K562 (cell line): ENCODE data around the gene STARD13. TPM values are rescaled to one million over a fixed set of nuclear protein-coding genes. Genes with fewer than 3 reads are reported as not detected.

Experiments used
- ATAC-seq: fragments of 200-7000 bp; cut with Tn5 transposase; 3 replicates; pipeline ENCODE4 v1.9.1; 2020; ENCODE audit warnings: moderate library complexity
- BruUV-seq: library from RNA; stranded (reverse); fragments of 400-500 nt; replicated peaks from 2 replicates; lab custom pipeline; 2021; lab: Mats Ljungman, UMichigan
- CTCF ChIA-PET: fragments of 300-600 bp; formaldehyde crosslinking; extraction: SDS; loops from one replicate; lab custom pipeline; 2021; ENCODE audit warnings: low intra/inter-chr PET ratio; lab: Yijun Ruan, JAX
- POLR2A ChIA-PET: fragments of 300-600, 350-650 bp; sonication (Branson Sonifier 250); formaldehyde crosslinking; extraction: SDS; loops from one replicate; lab custom pipeline; 2021; ENCODE audit warnings: antibody characterized with exemption, inconsistent platforms; lab: Yijun Ruan, JAX
- DNase-seq, 4 experiments: peaks; one replicate each; pipeline versions ENCODE4 v3.0.0 to v3.0.0-alpha.2; 2011 to 2018; ENCODE audit warnings: low spot score in 3 of 4, mixed read lengths in 3 of 4; ENCODE audit errors: extremely low read depth in 1 of 4
- FAIRE-seq: peaks from 2 replicates; lab custom pipeline; 2011; peaks lifted over from hg19 to GRCh38; lab: Jason Lieb, UNC
- H2AFZ ChIP-seq: 2 replicates; pipeline ENCODE4 v1.6.0; 2011; ENCODE audit warnings: low read depth, low read length, control low read depth, inconsistent platforms
- H3K27ac ChIP-seq: fragments of 200-600 bp; 3 replicates; pipeline ENCODE4 v1.8.0; 2011; ENCODE audit warnings: low read depth, mild to moderate bottlenecking, control low read depth, inconsistent platforms, low read length, moderate library complexity, mixed read lengths; ENCODE audit errors: extremely low read depth
- H3K27me3 ChIP-seq, 2 experiments: fragments of 300-600 bp in 1 of 2; 2 replicates in 1 of 2; 3 replicates in 1 of 2; pipeline versions ENCODE4 v1.6.0 to v1.8.0; 2011; ENCODE audit warnings: inconsistent platforms in 2 of 2, low read length in 2 of 2, mild to moderate bottlenecking in 1 of 2, mixed read lengths in 1 of 2, moderate library complexity in 1 of 2; ENCODE audit not compliant: control insufficient read depth in 2 of 2, insufficient read depth in 2 of 2
- H3K36me3 ChIP-seq: fragments of 300-600 bp; 3 replicates; pipeline ENCODE4 v1.8.0; 2011; ENCODE audit warnings: mild to moderate bottlenecking, low read length, inconsistent platforms; ENCODE audit not compliant: control insufficient read depth, insufficient read depth
- H3K4me1 ChIP-seq, 2 experiments: fragments of 200-600 bp in 1 of 2; replicated peaks in 1 of 2; 2 replicates in 1 of 2; 3 replicates in 1 of 2; pipeline versions ENCODE4 v1.5.1 to v1.8.0; 2011; ENCODE audit warnings: inconsistent platforms in 2 of 2, low read length in 2 of 2, mild to moderate bottlenecking in 1 of 2, mixed read lengths in 1 of 2, moderate library complexity in 1 of 2; ENCODE audit not compliant: control insufficient read depth in 2 of 2, insufficient read depth in 2 of 2
- H3K4me2 ChIP-seq: 2 replicates; pipeline ENCODE4 v1.6.1; 2011; ENCODE audit warnings: low read length, control low read depth, inconsistent platforms, mixed read lengths; ENCODE audit not compliant: insufficient read depth
- H3K4me3 ChIP-seq: fragments of 200-600 bp; sonication (generic), shearing (Covaris generic); 2 replicates; pipeline ENCODE4 v1.5.1; 2016; ENCODE audit warnings: control low read depth, inconsistent platforms
- H3K79me2 ChIP-seq: fragments of 200-600 bp; 3 replicates; pipeline ENCODE4 v1.8.0; 2011; ENCODE audit warnings: low read length, inconsistent platforms; ENCODE audit not compliant: control insufficient read depth, insufficient read depth
- H3K9ac ChIP-seq, 2 experiments: 2 replicates each; pipeline versions ENCODE4 v1.6.0 to v1.6.1; 2011; ENCODE audit warnings: low read depth in 2 of 2, low read length in 2 of 2, control low read depth in 1 of 2, inconsistent platforms in 1 of 2, mild to moderate bottlenecking in 1 of 2, mixed read lengths in 1 of 2; ENCODE audit not compliant: insufficient read depth in 1 of 2
- H3K9me1 ChIP-seq: one replicate; pipeline ENCODE4 v1.6.0; 2011; ENCODE audit warnings: inconsistent platforms, mild to moderate bottlenecking, low read length, moderate library complexity; ENCODE audit not compliant: control insufficient read depth, insufficient read depth
- H3K9me3 ChIP-seq: replicated peaks from 2 replicates; pipeline ENCODE4 v1.5.1; 2011; ENCODE audit warnings: low read depth, low read length, inconsistent platforms; ENCODE audit not compliant: control insufficient read depth, insufficient read depth
- H4K20me1 ChIP-seq: replicated peaks from 2 replicates; pipeline ENCODE4 v1.6.1; 2011; ENCODE audit warnings: low read length, inconsistent platforms, mixed read lengths; ENCODE audit not compliant: control insufficient read depth, insufficient read depth
- CBX3 ChIP-seq, 2 experiments: IDR thresholded peaks; 1 replicate in 1 of 2; 2 replicates in 1 of 2; pipeline ENCODE4 v1.6.1; 2012; ENCODE audit warnings: inconsistent platforms in 2 of 2, low read length in 2 of 2, borderline replicate concordance in 1 of 2, control low read depth in 1 of 2
- DACH1 ChIP-seq: fragments of 450-650 bp; IDR thresholded peaks from 2 replicates; pipeline ENCODE4 v1.6.1; 2018; ENCODE audit not compliant: partially characterized antibody
- FIP1L1 ChIP-seq: fragments of 200-400 bp; formaldehyde crosslinking; IDR thresholded peaks from 2 replicates; pipeline ENCODE4 v1.6.1; 2018; ENCODE audit warnings: mild to moderate bottlenecking, low read depth, low read length; ENCODE audit not compliant: poor library complexity, severe bottlenecking
- FOSL1 ChIP-seq: fragments of 200-800 bp; sonication (Bioruptor generic); conservative IDR thresholded peaks from 2 replicates; pipeline ENCODE4 v1.6.1; 2016; ENCODE audit warnings: missing genetic modification characterization, missing compliant biosample characterization
- GABPA ChIP-seq: fragments of 200-800 bp; sonication (Bioruptor generic); conservative IDR thresholded peaks from 2 replicates; pipeline ENCODE4 v1.6.1; 2016; ENCODE audit warnings: low read depth, missing genetic modification characterization, missing compliant biosample characterization
- HDAC6 ChIP-seq: IDR thresholded peaks from 2 replicates; pipeline ENCODE4 v1.6.1; 2012; ENCODE audit warnings: low read depth, mild to moderate bottlenecking, control low read depth, inconsistent platforms, low read length, moderate library complexity
- MAZ ChIP-seq, 2 experiments: fragments of 450-650 bp in 1 of 2; sonication (generic) in 1 of 2; formaldehyde crosslinking; IDR thresholded peaks in 1 of 2; conservative IDR thresholded peaks in 1 of 2; 2 replicates each; pipeline versions ENCODE4 v1.4.0 to v1.5.0; 2020; ENCODE audit warnings: mild to moderate bottlenecking in 1 of 2, missing genetic modification reagents in 1 of 2
- RBM15 ChIP-seq: fragments of 200-400 bp; formaldehyde crosslinking; IDR thresholded peaks from 2 replicates; pipeline ENCODE4 v1.6.1; 2018; ENCODE audit warnings: mild to moderate bottlenecking, low read length, moderate library complexity; ENCODE audit not compliant: insufficient read depth
- RFX5 ChIP-seq: IDR thresholded peaks from 2 replicates; pipeline ENCODE4 v1.6.1; 2011; ENCODE audit warnings: low read depth, mild to moderate bottlenecking, improper control_type of control experiment, low read length
- ZBTB26 ChIP-seq: fragments of 450-650 bp; formaldehyde crosslinking; IDR thresholded peaks from 2 replicates; pipeline ENCODE4 v1.4.0; 2022; ENCODE audit warnings: missing genetic modification characterization
- ZFPM2 ChIP-seq: fragments of 250-450 bp; sonication (Bioruptor Pico); IDR thresholded peaks from 2 replicates; pipeline ENCODE4 v1.5.1; 2022; ENCODE audit warnings: mild to moderate bottlenecking
- ZNF644 ChIP-seq: fragments of 200-800 bp; sonication (Bioruptor generic); IDR thresholded peaks from 2 replicates; pipeline ENCODE4 v1.6.1; 2016; ENCODE audit warnings: low read depth, missing genetic modification characterization, missing compliant biosample characterization
- WGBS: fragments of 100-300 bp; shearing (Covaris generic); methylation state at CpG from one replicate; pipeline ENCODE4 v1.1.6; 2016; ENCODE audit warnings: low coverage, mixed read lengths; ENCODE audit not compliant: insufficient coverage; ENCODE audit errors: missing lambda C conversion rate; 5-methylcytosine and 5-hydroxymethylcytosine counted together
- in situ Hi-C: fragments of 300-500 bp; cut with MboI; formaldehyde crosslinking; loops from 4 replicates; pipeline ENCODE4 v1.15.0; 2018; ENCODE audit warnings: inconsistent platforms, mixed read lengths
- intact Hi-C: fragments of 100-400 bp; cut with micrococcal nuclease; formaldehyde crosslinking; loops from 2 replicates; pipeline ENCODE4 v1.14.2; 2022
- polyA plus RNA-seq, 8 experiments: library from polyadenylated mRNA; depleted of rRNA in 4 of 8; stranded (reverse) in 5 of 8; unstranded in 3 of 8; fragments of >200 nt; fragmentation: Nextera tagmentation in 2 of 8; fragmentation: Illumina TruSeq in 1 of 8; extraction: Ambion mirVana in 2 of 8; extraction: Trizol in 1 of 8; gene quantifications; 2 replicates each; pipeline versions ENCODE4 v1.2.1 to v1.2.3, GENCODE V29; 2011 to 2014; ENCODE audit warnings: inconsistent platforms in 1 of 8, missing spikeins in 1 of 8
- total RNA-seq, 7 experiments: library from RNA; depleted of rRNA in 6 of 7; stranded (reverse); fragments of >200 nt in 6 of 7; fragmentation: Illumina TruSeq in 2 of 7; extraction: Trizol in 2 of 7; gene quantifications; 2 replicates each; pipeline versions ENCODE4 v1.2.1 to v1.2.3, GENCODE V29; 2011 to 2021; ENCODE audit warnings: low replicate concordance in 1 of 7
- TF ChIP-seq, protein P1 (sequence below): IDR thresholded peaks from 2 replicates; pipeline ENCODE4 v1.6.1; 2016; ENCODE audit warnings: missing genetic modification characterization, missing compliant biosample characterization

Gene STARD13
- total and polyA plus RNA-seq, 9 of the 15 experiments (the other 6 are each of a cell fraction or from before 2014, with no cell fraction given): 0.11 TPM; not detected in 8

DNA sequence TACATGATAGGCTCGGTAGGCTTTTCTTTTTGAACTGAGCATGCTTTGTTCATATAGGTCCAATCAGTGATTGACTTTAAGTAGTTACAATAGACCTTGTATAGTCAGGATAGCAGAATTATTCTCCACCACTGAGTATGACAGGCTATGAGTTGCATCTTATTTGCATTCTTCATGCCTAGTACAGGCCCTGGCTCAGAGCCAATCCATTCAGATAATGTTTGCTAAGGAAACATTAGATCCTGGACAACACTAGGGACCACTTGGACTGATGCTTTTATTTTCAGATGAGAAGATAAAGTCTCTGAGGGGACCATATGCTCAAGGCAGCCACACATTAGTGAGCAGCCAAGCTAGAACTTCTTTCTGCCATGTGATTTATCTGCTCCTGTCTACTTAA, 135.4 kb downstream of the STARD13 start:
- DNase-seq (no peak), FAIRE-seq (no peak), ATAC-seq (no peak)
- no peak overlapping the region for H3K27ac ChIP-seq
- no peaks in the 10 kb centered on the region for H3K79me2 ChIP-seq
- no peaks in the 10 kb centered on the region for H3K9me1 ChIP-seq
- no peak overlapping the region for H3K4me2 ChIP-seq
- H3K9me3 ChIP-seq: no peaks in the 10 kb centered on the region
- no peak overlapping the region for H3K4me3 ChIP-seq
- H3K4me1 ChIP-seq: no peaks in the 10 kb centered on the region
- intact Hi-C loops: no loop called here
- H3K27me3 ChIP-seq: no peaks in the 10 kb centered on the region; a peak in 1 of 5 replicates
- ChIA-PET CTCF (no interaction called here), POLR2A (no interaction called here)
- TF ChIP-seq CBX3 (IDR thresholded peaks at IDR 0.05; ENCODE audit: borderline replicate concordance in 1 of 2, low read length in 2 of 2): no peak
- TF ChIP-seq, protein P1, sequence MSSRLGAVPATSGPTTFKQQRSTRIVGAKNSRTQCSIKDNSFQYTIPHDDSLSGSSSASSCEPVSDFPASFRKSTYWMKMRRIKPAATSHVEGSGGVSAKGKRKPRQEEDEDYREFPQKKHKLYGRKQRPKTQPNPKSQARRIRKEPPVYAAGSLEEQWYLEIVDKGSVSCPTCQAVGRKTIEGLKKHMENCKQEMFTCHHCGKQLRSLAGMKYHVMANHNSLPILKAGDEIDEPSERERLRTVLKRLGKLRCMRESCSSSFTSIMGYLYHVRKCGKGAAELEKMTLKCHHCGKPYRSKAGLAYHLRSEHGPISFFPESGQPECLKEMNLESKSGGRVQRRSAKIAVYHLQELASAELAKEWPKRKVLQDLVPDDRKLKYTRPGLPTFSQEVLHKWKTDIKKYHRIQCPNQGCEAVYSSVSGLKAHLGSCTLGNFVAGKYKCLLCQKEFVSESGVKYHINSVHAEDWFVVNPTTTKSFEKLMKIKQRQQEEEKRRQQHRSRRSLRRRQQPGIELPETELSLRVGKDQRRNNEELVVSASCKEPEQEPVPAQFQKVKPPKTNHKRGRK (tag): no peak
- no peak for TF ChIP-seq RBM15
- TF ChIP-seq FIP1L1: no peak
- no peak for TF ChIP-seq ZBTB26 (CRISPR knock-in tag)
- no peak for TF ChIP-seq ZFPM2 (CRISPR knock-in tag)
- TF ChIP-seq ZNF644 (tag): no peak
- no peak for TF ChIP-seq RFX5
- no peak for TF ChIP-seq HDAC6
- no peak for TF ChIP-seq MAZ (CRISPR knock-in tag; conservative IDR thresholded peaks at IDR 0.05 in 1 of 2, IDR thresholded peaks at IDR 0.05 in 1 of 2)
- TF ChIP-seq GABPA (tag): no peak
- TF ChIP-seq DACH1: no peak
- TF ChIP-seq FOSL1 (tag): no peak
- 0% methylated on average over 1 of the region's 1 CpG for WGBS
- no peaks in the 10 kb centered on the region for H3K36me3 ChIP-seq
- H2AFZ ChIP-seq: no peak overlapping the region
- no TSS peak for BruUV-seq
- H4K20me1 ChIP-seq: no peaks in the 10 kb centered on the region
- H3K9ac ChIP-seq: no peak overlapping the region
- in situ Hi-C loops: no loop called here
